Measurements from ENCODE around the gene CEP170. TPM values are rescaled to one million over a fixed set of nuclear protein-coding genes. Genes with fewer than 3 reads are reported as not detected.
"Not testable (repeated sequence)": the region's sequence is repeated elsewhere in the genome, so short reads cannot be mapped to it uniquely, and the experiment has no call there.

Gene CEP170
- total and polyA plus RNA-seq, 7 experiments from 2014 or later = 11.6 to 56.1 (median 47.1) TPM

DNA sequence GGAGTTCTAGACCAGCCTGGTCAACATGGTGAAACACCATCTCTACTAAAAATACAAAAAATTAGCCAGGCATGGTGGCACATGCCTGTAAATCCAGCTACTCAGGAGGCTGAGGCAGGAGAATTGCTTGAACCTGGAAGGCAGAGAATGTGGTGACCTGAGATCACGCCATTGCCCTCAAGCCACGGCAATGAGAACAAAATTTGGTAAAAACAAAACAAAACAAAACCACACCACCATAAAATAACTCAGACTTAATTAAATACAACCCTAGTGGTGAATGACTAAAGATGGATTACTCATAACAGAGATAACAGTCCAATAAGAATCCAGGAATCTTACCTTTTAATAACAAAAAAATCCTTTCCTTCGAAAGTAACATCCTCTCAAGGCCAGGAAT lies 167.7 kb downstream of the CEP170 start:
- H3K36me3 Mint-ChIP-seq; DNase-seq; H3K4me1 ChIP-seq (ENCODE audit: control insufficient read depth in 2 of 2, insufficient read depth in 2 of 2, low read length in 2 of 2); ATAC-seq; H3K27ac Mint-ChIP-seq; H3K36me3 ChIP-seq (ENCODE audit: control insufficient read depth in 2 of 3, insufficient read depth in 3 of 3, low read length in 3 of 3); H3K27ac ChIP-seq (ENCODE audit: low read depth, low read length); H3K4me3 ChIP-seq (ENCODE audit: low read length); H3K27me3 ChIP-seq (ENCODE audit: control insufficient read depth in 2 of 2, insufficient read depth in 2 of 2, low read length in 2 of 2); H3K4me1 Mint-ChIP-seq; CTCF ChIA-PET; H3K9me3 Mint-ChIP-seq; H3K4me3 Mint-ChIP-seq; POLR2A ChIA-PET; H3K9me3 ChIP-seq (ENCODE audit: control insufficient read depth in 2 of 3, low read length in 3 of 3); intact Hi-C loops (cut with micrococcal nuclease); H3K27me3 Mint-ChIP-seq: not testable (repeated sequence)

Other genes starting within 250 kb of the CEP170 start
- gene SDCCAG8, start 760 bp upstream of the CEP170 start, total RNA-seq = 10 to 100 TPM; 26.0 to 45.2 (median 41.4) TPM
- 10 to 100 TPM; 30.3 to 39.1 TPM for gene SDCCAG8, start 760 bp upstream of the CEP170 start, polyA plus RNA-seq

Measured in naive thymus-derived CD4-positive, alpha-beta T cell (primary cell).